HepG2 (cell line): ENCODE measurements around the gene STK4.

Experiments used
- BHLHE40 ChIP-seq: IDR thresholded peaks from 2 replicates; pipeline ENCODE4 v1.6.1; 2011; ENCODE audit warnings: low read length, improper control_type of control experiment
- POLR2A ChIP-seq, 2 experiments: IDR thresholded peaks; 2 replicates each; pipeline ENCODE4 v1.6.1; 2011; ENCODE audit warnings: low read depth in 2 of 2, low read length in 2 of 2, mild to moderate bottlenecking in 1 of 2, moderate library complexity in 1 of 2; ENCODE audit not compliant: insufficient read depth in 1 of 2
- ZNF839 ChIP-seq: sonication (generic); formaldehyde crosslinking; IDR thresholded peaks from 2 replicates; pipeline ENCODE4 v1.4.0; 2020; ENCODE audit warnings: missing genetic modification reagents, mild to moderate bottlenecking, borderline replicate concordance

GRCh38 chr20:45115829-45116228 lies 149.5 kb downstream of the STK4 start:
- TF ChIP-seq ZNF839 (CRISPR knock-in tag) (no peak), BHLHE40 (no peak), POLR2A (IDR thresholded peaks at IDR 0.05; ENCODE audit: insufficient read depth in 1 of 2, low read depth in 2 of 2, low read length in 2 of 2) (no peak)
